CD4-positive, alpha-beta T cell treated with Interleukin-10 for 1 hour (primary cell): Measurements from ENCODE around the gene PROS1.

ENCODE experiments used
- DNase-seq: peaks from one replicate; pipeline ENCODE4 v3.0.0-alpha.2; 2020

Gene PROS1

DNA sequence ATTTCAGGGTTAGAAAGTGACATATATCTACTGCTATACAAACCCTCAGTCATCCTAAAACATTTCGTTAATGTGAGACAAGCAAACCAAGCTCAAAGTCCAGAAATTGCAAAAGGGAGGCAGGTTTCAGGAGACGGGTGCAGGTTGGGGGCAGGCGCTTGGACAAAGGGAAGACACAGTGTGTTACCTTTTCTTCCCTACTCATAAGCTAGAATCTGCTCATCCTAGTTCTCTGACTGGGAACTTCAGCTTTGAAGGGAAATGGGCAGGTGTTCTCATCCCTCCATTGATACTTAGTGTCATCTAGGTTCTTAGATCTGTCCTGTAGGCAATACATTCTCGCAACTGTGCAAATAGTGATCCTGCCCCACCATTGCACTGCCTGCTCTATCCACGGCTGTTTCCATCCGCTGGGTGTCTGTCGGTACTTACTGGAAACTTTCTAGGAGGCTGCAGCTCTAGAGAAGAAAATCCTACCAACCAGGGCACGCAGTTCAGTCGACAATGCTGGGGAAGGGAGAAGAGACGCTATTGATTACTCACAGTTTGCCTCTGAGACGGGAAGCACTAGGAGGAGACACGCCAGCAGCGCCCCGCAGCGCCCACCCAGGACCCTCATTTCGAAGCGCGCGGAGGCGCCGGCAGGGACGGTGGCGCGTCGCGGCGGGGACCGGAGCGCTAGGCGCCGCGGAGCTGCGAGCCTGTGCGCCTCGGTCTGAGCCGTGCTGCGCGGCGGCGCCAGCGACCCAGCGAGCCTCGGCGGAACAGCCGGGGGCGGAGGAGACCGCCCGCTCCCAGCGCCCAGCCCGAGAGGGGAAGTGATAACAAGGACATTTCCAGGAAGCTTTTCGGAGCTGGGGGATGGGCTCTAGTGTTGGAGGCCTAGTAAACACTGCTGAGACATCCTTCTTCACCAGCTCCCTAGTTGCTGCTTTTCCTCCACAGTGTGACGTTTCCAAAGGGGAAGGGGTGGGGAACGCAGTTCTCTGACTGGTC, at the start of gene PROS1:
PROS1 (minus strand) TSS at position 766 of the 996 bp plus-strand sequence; CDS start at position 619, 147 bp downstream.
- peak; percentile 48 for DNase-seq

DNA sequence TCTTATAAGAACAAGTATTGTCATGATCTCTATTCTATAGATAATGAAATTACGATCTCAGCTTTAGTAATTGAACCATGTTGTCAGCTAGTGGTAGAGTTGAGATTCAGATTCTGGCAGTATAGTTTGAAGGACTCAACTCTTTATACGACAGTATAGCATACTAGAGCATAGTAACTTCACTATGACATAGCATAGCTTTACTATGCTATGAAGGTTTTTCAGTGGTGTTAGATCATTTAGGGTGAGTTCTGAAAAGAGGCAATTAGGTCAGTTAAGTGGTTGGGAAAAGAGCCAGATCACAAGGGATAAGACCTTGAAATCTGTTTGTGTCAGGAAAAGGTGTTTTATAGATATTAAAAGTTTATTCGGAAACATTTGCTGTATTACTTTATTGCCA, 46.6 kb upstream of the PROS1 start:
- DNase-seq = no peak

DNA sequence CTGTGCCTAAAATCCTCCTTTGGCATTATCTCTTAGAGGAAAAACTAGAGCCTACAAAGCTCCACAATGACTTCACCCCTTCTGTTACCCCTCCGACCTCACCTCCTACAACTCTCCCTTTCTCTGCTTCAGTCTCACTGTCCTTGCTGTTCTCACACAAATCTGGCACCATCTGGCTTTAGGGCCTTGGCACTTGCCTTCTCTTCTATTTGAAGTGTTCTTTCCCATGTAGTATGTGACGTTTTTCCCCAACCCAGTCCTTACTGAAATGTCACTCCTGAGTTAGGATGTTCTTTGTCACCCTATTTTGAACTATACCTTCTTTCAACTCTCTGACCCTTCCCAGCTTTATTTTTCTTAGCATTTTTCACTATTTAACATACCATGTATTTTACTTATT, 46.0 kb upstream of the PROS1 start:
- no peak for DNase-seq

DNA sequence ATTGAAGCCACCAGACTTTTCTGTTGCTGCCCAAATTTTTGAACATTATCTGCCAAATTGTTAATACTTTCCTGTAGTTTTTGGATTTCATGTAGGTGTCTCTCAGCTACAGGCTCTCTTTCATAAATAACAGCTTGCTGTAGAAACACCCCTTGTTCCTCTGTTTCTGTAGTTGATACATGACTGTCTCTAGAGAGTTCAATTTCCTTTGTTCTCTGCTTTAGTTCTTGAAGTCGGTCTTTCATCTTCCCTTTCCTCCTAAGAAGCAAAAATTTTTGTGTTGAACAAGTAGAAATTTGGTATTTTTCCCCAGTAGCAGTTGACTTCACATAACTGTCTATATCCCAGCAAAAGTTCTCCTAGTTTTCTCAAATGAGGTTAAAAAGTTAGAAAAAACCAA, 41.3 kb upstream of the PROS1 start:
- DNase-seq = no peak

DNA sequence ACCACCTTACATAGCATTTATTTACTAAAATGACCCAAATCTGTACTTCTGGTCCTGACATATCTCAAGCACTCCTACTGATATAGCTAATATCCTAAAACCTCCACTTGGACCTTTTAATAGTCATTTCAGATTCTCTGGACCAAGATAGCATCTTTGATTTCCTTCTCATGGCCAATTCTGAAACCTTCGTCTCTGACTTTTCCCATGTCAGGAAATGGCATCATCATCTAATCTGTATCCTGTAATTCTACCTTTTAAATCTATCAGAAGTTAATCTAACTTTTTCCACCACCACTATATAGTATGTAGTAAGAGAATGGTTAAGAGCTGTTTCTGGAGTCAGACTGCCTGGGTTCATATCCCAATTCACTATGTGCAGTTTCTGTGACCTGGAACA, 38.5 kb upstream of the PROS1 start:
- DNase-seq = no peak

DNA sequence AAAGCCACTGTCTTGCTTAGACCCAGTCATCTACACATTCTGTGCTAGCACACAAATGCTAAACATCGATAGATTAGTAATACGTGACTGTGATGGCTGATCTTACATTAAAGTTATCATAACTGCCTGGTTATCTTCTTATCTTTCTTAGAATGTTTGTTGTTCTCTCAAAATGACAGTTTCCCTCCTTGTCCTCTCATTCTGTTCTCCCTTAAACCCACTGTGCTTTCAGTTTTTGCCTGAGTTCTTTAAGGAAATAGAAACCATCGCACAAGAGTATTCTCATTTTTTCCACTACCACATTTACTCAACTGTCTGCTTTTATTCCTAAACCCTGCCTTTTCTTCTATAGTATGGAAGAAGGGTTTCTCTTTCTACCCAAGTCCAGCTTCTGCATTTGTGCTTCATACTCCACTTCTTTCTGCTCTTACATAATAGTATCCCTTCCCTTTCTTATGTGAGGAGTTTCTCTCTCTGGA, 37.6 kb upstream of the PROS1 start:
- DNase-seq = no peak

DNA sequence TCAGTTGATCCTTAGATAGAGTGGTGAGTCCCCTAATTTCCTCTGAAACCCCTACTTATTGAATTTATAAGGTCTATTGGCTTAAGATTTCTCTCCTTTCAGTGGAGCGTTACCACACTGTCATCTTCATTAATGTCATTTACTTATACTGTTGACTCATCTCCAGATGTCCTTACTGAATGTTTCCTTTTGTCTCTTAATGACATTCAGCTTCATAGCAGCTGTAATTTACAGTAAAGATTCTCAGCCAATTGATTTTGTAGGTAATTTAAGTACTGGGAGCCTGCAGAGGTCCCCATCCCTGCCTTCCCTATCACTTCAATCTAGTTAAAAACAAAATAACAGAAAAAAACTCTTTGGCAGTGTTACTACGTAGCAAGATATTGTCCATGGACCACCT, 35.9 kb upstream of the PROS1 start:
- no peak for DNase-seq

DNA sequence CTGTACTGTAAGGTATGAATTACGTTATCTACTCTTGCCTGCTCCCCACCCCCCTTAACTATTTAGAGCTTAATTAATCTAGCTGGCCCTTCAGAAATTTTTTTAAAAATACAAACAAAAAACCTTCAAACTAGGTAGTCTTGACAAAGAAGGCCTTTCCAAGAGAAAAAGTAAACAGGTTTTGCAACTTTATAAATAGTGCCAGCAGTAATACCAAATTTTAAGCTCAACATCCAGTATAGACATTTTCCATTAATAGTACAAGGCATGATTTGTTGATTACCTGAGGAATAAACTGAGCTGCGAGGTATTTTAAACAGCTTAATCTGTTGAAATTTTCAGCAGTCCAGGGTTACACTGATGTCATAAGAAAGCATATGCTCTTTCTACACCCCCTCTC, 34.6 kb upstream of the PROS1 start:
- DNase-seq = no peak

DNA sequence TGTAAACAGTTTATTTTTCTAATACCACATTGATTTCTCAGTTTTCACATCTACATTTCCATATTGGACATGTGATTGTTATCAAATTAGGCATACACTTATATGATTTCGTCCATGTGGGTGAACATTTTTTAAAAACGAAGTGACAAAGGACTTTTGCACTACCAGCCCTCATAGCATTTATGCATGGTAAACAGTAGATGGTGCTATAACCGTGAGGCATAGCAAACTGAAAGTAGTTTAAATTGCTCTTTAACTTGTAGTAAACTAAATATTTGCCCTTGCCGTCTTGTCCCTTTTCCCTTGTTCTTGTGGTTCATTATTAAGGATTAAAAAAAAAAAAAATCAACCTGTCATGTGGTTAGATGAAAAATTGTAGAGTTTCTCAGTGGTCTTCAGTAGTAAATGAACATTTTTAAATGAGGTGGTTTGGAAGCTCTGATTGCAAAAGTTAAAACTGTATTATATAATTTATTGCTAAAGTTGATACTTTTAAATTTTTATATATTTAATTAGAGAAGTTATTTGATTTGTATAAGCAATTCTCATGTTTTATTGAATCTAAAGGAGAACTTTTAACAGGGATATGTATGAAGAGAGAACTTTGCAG, 30.7 kb upstream of the PROS1 start:
- DNase-seq = peak; percentile 66

DNA sequence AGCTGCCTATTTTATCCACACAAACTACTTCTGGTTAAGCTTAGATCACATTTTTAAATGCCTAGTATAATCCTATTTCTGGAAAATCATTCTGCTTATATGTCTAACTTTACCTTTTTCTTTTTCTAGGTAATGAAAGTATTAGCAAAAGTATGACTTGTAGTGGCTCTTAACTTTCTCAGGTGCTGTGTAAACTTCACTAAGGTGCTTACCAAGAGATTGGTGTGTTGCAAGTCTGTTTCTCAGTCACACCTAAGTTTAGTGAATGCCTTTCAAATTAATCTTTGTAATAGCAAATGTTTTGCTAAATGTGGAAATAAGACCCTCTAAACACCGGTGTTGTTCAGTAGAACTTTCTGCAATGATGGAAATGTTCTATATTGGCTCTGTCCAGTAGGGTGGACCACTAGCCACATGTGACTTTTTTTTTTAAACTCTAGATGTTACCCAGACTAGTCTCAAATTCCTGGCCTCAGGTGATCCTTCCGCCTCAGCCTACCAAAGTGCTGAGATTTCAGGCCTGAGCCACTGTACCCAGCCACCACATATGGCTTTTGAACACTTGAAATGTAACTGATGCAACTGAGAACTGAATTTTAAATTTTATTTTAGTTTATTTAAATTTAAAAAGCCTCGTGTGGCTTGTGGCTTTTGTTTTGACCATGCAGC, 28.3 kb upstream of the PROS1 start:
- DNase-seq = no peak

DNA sequence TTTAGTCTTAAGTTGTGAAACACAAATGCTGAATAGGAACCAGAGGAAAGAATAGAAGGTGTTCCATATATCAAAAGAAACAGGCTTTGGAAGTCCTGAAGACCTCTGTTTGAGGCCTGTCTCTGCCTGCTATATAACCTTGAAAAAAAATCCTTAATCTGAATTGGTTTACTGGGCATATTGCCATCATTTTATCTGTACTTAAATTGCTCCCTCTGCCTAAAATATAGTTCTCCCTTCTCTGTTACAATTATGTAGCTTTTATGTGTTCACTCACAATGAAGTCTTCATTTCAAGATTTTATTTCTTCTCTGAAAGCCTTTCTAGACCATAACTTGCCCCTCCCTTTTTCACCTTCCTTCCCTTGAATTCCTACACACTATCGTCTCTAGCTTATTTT, 27.5 kb upstream of the PROS1 start:
- DNase-seq = no peak

DNA sequence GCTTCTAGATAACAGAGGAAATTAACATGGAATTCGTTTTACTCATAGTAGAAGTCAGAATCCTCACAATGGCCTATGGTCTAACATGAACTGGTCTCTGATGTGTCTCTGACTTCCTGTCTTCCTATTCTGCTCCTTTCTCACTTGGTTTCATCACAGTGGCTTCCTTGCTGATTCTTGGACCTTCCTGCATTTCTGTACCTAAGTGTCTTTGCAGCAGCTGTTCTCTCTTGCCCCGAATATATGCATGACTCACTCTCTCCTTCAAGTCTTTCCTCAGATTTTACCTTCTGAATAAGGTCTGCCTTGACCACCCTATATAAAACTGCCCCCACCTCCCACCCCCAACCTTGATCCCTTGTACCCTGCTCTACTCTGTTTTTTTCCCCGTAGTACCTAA, 20.4 kb upstream of the PROS1 start:
- DNase-seq = no peak

DNA sequence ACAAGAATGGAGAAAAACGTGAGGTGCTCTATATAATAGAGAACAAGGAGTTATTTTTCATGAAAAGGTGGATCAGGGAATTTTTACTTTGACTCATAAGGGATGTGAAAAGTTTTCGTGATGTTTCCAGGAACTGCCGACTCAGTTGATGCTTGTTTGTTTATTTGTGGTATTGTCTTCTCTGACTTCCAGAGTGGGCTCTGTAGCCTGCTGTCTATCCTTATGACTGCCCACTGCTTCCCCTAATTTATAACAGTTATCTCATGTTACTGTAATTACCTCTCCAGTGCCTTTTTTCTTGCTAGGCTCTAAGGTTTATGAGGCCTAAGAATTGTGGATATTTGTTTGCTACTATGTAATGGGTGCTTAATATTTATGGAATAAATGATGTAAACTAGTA, 18.5 kb upstream of the PROS1 start:
- no peak for DNase-seq

DNA sequence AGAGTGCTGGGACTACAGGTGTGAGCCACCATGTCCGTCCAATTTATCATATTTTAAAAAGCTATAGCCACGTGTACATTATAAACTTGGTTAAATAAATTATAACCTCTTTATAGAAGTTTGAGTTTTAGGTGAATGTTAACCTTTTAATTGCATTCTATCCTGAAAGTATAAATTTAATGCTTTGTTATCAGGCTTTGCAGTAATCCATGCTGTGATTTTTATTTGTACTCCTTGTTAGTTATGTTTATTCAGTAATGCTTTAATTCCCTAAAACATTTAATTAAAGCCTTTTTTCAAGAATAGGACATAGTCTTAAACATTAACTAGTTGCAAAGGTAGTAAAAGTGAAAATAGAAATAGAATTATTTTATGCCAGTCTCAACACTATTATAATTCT, 17.9 kb upstream of the PROS1 start:
- DNase-seq = no peak

DNA sequence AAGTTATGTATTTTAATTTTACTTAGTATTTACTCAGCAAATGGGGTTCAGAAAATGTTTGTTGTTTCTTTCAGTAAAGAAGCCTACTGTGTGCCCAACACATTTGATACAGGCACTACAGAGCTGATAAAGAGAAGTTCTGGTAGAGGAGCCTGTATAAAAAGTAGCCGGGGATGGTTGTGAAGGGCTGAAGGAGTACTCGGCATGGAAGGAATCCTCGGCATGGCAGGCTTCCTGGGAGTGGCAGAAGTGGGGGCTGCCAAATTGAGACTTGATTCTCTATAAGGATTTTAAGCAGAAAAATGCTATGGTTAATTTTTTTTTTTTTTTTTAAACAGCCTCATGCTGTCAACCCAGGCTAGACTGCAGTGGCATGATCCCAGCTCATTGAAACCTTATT, 15.5 kb upstream of the PROS1 start:
- DNase-seq = no peak

DNA sequence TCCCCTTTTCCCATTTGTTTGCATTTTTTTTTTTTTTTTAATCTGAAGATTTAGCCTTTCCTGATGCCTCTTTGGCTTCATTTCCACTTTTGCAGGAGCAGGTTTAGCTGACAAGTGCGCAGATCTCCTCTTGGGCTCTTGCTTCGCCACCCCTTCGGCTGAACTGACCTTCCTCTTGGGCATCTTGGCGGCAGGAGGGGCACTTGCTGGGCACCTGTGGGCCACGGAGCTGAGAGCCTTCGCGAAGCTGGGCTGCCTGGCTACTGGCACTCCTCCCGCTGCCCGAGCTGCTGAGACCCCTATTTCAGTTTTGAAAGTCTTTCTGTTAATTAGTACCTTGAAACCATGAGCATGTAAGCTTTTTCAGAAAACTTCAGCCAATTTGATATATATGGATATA, 15.1 kb upstream of the PROS1 start:
- DNase-seq = no peak

DNA sequence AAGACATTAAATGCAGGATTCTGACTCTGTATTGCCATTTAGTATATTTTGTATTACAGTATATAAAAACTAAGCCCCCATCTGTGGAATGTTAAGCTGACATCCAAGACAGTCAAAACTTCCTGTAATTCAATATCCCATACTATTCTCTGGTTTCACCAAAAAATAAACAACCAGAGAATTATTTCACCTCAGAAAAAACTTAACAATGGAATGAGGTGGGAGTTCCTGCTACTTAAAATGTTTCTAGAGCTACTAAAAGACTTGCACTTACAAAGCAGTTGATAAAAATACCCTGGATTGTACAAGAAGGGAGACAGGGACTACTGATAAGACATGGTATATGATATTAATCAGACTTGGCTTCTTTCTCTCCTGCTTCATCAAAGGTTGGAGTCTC, 14.6 kb upstream of the PROS1 start:
- DNase-seq = no peak

DNA sequence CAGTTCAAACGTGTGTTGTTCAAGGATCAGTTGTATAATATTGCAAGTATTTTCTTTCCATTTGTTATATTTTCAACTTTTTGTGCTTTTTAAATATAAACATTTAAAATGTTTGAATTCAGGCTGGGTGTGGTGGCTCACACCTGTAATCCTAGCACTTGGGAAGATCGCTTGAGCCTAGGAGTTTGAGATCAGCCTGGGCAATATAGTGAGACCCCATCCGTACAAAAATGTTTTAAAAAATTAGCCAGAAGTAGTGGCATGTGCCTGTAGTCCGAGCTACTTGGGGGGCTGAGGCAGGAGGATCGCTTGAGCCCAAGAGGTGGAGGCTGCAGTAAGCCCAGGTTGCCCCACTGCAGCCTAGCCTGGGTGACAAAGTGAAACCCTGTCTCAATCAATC, 10.9 kb upstream of the PROS1 start:
- no peak for DNase-seq

DNA sequence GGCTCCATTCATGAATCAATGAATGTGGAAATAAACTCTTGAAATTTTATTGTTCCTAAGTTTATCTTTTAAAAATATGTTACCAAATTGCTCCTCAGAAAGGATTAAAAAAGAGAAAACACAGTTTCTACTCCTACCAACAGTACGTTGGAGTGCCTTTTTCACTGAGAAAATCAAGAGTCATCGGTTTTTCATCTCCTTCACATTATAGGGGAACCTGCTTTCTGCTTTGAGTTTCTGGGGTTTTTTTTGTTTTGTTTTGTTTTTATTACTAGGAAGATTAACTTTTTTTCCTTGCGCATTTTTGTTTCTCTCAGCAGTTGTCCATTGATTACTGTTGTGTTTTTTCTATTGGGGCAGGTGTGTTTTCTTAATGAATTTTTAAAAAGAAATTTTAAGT, 9.7 kb upstream of the PROS1 start:
- no peak for DNase-seq

DNA sequence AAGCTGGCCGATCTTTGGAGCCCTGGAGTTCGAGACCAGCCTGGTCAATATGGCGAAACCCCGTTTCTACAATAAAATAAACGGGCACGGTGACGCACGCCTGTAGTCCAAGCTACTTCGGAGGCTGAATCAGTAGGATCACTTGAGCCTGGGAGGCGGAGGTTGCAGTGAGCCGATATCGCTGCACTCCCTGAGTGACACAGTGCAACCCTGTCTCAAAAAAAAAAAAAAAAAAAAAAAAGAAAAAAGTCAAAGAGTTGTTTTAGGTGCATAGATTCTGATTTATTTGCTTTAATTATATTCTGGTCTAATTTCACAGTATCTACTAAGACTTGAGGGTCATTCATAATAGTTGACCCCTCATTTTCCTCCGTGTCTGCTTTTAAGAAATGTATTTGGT, 8.0 kb upstream of the PROS1 start:
- no peak for DNase-seq

DNA sequence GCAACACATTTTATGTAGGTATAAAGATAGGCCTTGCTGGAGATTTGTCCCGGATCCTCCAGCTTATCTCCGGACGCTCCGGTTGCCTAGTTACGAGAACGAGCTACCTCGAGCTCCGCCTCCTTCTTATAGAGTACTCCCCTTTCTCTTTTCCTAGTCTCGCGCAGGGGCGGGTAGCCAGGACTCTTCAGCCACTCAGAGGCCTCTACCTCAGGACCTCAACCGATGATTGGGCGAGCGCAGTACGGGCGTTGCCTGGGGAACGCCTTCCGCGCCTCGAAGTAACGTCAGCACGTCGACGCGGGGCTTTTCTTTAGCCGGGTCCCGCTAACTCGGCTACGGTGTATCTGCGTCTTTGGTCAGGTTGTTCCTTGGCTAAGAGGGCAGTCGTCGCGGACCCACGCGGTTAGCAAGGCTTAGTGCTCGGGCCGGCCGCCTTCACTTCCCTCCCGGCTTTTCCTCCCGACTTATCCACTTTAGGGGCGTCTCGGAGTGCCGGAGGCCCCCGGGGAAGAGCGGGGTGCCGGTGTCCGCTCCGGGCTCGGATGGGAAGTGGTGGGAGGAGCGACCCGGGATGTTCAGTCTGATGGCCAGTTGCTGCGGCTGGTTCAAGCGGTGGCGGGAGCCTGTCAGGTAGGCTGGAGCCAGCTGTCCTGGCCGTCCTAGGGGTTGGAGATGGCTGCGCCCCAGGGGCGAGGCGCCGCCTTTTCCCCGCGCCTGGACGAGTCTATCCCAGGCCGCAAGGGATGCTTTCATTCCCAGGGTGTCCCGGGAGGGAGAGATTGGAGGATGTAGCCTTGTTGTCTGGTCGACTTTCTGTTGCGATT, 6.4 kb upstream of the PROS1 start, which contains the start of gene ARL13B:
ARL13B (plus strand) TSS at position 306 of the 827 bp plus-strand sequence; CDS start at position 575, 269 bp downstream.
- DNase-seq = peak; percentile 96

DNA sequence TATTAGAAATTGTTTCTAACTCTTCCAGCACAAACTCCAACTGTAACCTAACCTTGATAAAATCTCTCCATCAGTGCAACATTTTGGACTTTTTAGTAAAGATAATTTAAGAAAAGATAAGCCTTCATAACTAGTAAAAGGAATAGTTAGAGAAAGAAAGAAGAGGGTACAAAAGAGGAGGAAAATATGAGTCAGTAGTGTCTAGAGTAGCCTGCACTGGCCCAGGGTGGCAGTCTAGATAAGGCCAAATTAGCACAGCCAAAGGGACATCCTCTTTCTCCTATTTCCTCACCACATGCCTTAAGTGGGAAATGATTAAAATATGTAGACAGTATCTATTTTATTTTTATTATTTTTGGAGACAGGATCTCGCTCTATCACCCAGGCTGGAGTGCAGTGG, 3.7 kb downstream of the PROS1 start:
- DNase-seq = no peak

DNA sequence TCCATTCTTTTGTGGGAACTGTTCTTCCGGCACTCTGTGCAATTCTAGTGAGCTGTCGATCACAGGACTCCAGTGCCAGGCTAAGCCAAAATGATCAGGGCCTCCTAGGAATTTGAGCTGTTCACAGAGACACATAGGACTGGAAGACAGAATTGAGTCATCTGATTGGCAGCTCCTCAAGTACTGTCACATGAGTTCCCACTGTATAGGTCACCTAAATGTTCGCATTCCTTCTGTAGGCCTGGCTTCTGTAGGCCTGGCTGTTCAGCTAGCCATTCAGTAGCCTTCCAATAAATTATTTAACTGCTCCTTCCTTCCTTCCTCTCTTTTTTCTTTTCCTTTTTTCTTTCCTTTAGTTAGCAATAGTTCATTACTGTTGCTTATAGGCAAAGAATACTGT, 4.3 kb downstream of the PROS1 start:
- no peak for DNase-seq
